ENCODE measurements around the gene MINDY4.

Gene MINDY4

GRCh38 chr7:30849565-30849964 lies 78.3 kb downstream of the MINDY4 start:
- Histone ChIP-seq H2BK5ac (ENCODE audit: low read length) (no peak overlapping the region), H3K27ac (ENCODE audit: low read depth, low read length) (no peak overlapping the region), H3K23ac (ENCODE audit: low read length) (no peak overlapping the region), H2AK5ac (ENCODE audit: low read length) (no peak overlapping the region), H2BK15ac (replicated peaks; ENCODE audit: low read depth) (no peak overlapping the region), H3K9ac (ENCODE audit: low read length) (no peak overlapping the region), H4K8ac (ENCODE audit: low read depth, low read length) (no peak overlapping the region), H3K4me1 (ENCODE audit: control insufficient read depth, low read depth, low read length) (peaks cover 2% of the 10 kb centered on the region), H3K4me2 (ENCODE audit: low read length) (no peak overlapping the region), H3K4ac (ENCODE audit: low read depth, low read length) (no peak overlapping the region), H3K79me1 (ENCODE audit: low read length) (no peaks in the 10 kb centered on the region), H2BK120ac (ENCODE audit: low read depth, low read length) (no peak overlapping the region), H3K18ac (ENCODE audit: low read length) (no peak overlapping the region), H4K5ac (ENCODE audit: low read length) (no peak overlapping the region), H3K79me2 (ENCODE audit: control insufficient read depth, insufficient read depth, low read length) (no peaks in the 10 kb centered on the region), H3K56ac (ENCODE audit: low read length) (no peak overlapping the region), H3K27me3 (ENCODE audit: insufficient read depth, low read length, poor library complexity) (no peaks in the 10 kb centered on the region), H3K4me3 (ENCODE audit: low read length) (no peak overlapping the region), H3K36me3 (ENCODE audit: control insufficient read depth, insufficient read depth, low read length) (no peaks in the 10 kb centered on the region)
- no peak for DNase-seq
- WGBS (ENCODE audit: extremely low coverage, insufficient coverage, low lambda C conversion rate), result no CpG with 5 or more reads among the region's 4 CpGs

DNA sequence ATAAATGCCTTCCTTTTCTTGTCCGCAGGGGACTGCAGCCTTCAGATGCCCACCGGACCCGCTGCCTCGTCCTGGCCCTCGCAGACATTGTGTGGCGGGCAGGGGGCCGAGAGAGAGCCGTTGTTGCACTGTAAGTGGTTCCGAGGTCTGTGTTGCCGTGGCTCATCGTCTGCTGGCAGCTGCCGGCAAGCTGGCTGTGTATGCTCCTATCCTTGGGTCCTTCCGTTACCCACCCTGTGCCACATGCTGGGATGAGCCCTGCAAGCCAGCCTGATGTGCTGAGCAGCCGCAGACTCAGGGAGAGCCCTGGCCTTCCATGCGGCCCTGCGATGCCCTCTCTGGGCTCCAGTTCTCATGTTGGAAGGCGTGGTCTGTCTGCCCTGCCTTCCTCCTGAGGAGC lies 79.2 kb downstream of the MINDY4 start:
- Histone ChIP-seq H2AK5ac (ENCODE audit: low read length) (no peak overlapping the region), H3K56ac (ENCODE audit: low read length) (no peak overlapping the region), H3K9ac (ENCODE audit: low read length) (no peak overlapping the region), H3K4me2 (ENCODE audit: low read length) (no peak overlapping the region), H3K18ac (ENCODE audit: low read length) (no peak overlapping the region), H3K36me3 (ENCODE audit: control insufficient read depth, insufficient read depth, low read length) (no peaks in the 10 kb centered on the region), H3K79me2 (ENCODE audit: control insufficient read depth, insufficient read depth, low read length) (no peaks in the 10 kb centered on the region), H2BK15ac (replicated peaks; ENCODE audit: low read depth) (no peak overlapping the region), H3K4me1 (ENCODE audit: control insufficient read depth, low read depth, low read length) (peaks cover 2% of the 10 kb centered on the region), H3K23ac (ENCODE audit: low read length) (no peak overlapping the region), H4K5ac (ENCODE audit: low read length) (no peak overlapping the region), H3K27ac (ENCODE audit: low read depth, low read length) (no peak overlapping the region), H3K4ac (ENCODE audit: low read depth, low read length) (no peak overlapping the region), H2BK120ac (ENCODE audit: low read depth, low read length) (no peak overlapping the region), H3K27me3 (ENCODE audit: insufficient read depth, low read length, poor library complexity) (no peaks in the 10 kb centered on the region), H2BK5ac (ENCODE audit: low read length) (no peak overlapping the region), H4K8ac (ENCODE audit: low read depth, low read length) (no peak overlapping the region), H3K4me3 (ENCODE audit: low read length) (no peak overlapping the region), H3K79me1 (ENCODE audit: low read length) (no peaks in the 10 kb centered on the region)
- WGBS (ENCODE audit: extremely low coverage, insufficient coverage, low lambda C conversion rate), result no CpG with 5 or more reads among the region's 17 CpGs
- DNase-seq, result no peak

GRCh38 chr7:30851651-30852307 lies 80.6 kb downstream of the MINDY4 start:
- Histone ChIP-seq H3K36me3 (ENCODE audit: control insufficient read depth, insufficient read depth, low read length) (no peaks in the 10 kb centered on the region), H3K18ac (ENCODE audit: low read length) (no peak overlapping the region), H3K4ac (ENCODE audit: low read depth, low read length) (no peak overlapping the region), H3K9ac (ENCODE audit: low read length) (no peak overlapping the region), H2BK120ac (ENCODE audit: low read depth, low read length) (no peak overlapping the region), H4K5ac (ENCODE audit: low read length) (no peak overlapping the region), H3K4me3 (ENCODE audit: low read length) (no peak overlapping the region), H3K4me1 (ENCODE audit: control insufficient read depth, low read depth, low read length) (peaks cover 2% of the 10 kb centered on the region), H3K79me2 (ENCODE audit: control insufficient read depth, insufficient read depth, low read length) (no peaks in the 10 kb centered on the region), H3K27me3 (ENCODE audit: insufficient read depth, low read length, poor library complexity) (no peaks in the 10 kb centered on the region), H3K79me1 (ENCODE audit: low read length) (no peaks in the 10 kb centered on the region), H3K56ac (ENCODE audit: low read length) (no peak overlapping the region), H4K8ac (ENCODE audit: low read depth, low read length) (no peak overlapping the region), H2AK5ac (ENCODE audit: low read length) (no peak overlapping the region), H3K23ac (ENCODE audit: low read length) (no peak overlapping the region), H2BK5ac (ENCODE audit: low read length) (no peak overlapping the region), H2BK15ac (replicated peaks; ENCODE audit: low read depth) (no peak overlapping the region), H3K27ac (ENCODE audit: low read depth, low read length) (no peak overlapping the region), H3K4me2 (ENCODE audit: low read length) (no peak overlapping the region)
- WGBS (ENCODE audit: extremely low coverage, insufficient coverage, low lambda C conversion rate), result no CpG with 5 or more reads among the region's 12 CpGs
- peak; percentile 19 for DNase-seq

- peak; percentile 57 for DNase-seq
- H3K56ac ChIP-seq (ENCODE audit: low read length), result peak overlapping the region; percentile 9
- H3K18ac ChIP-seq (ENCODE audit: low read length), result no peak overlapping the region
- no peaks in the 10 kb centered on the region for H3K79me1 ChIP-seq (ENCODE audit: low read length)
- no peak overlapping the region for H3K4ac ChIP-seq (ENCODE audit: low read depth, low read length)
- H4K8ac ChIP-seq (ENCODE audit: low read depth, low read length), result no peak overlapping the region
- H3K9ac ChIP-seq (ENCODE audit: low read length), result no peak overlapping the region
- no peak overlapping the region for H4K5ac ChIP-seq (ENCODE audit: low read length)
- H3K36me3 ChIP-seq (ENCODE audit: control insufficient read depth, insufficient read depth, low read length), result no peaks in the 10 kb centered on the region
- WGBS (ENCODE audit: extremely low coverage, insufficient coverage, low lambda C conversion rate), result no CpG with 5 or more reads among the region's 4 CpGs
- no peaks in the 10 kb centered on the region for H3K79me2 ChIP-seq (ENCODE audit: control insufficient read depth, insufficient read depth, low read length)
- peaks cover 2% of the 10 kb centered on the region for H3K4me1 ChIP-seq (ENCODE audit: control insufficient read depth, low read depth, low read length)
- H2BK5ac ChIP-seq (ENCODE audit: low read length), result no peak overlapping the region
- H3K27me3 ChIP-seq (ENCODE audit: insufficient read depth, low read length, poor library complexity), result no peaks in the 10 kb centered on the region
- no peak overlapping the region for H2BK15ac ChIP-seq (replicated peaks; ENCODE audit: low read depth)
- no peak overlapping the region for H3K4me3 ChIP-seq (ENCODE audit: low read length)
- no peak overlapping the region for H3K23ac ChIP-seq (ENCODE audit: low read length)
- no peak overlapping the region for H3K27ac ChIP-seq (ENCODE audit: low read depth, low read length)
- no peak overlapping the region for H3K4me2 ChIP-seq (ENCODE audit: low read length)
- H2BK120ac ChIP-seq (ENCODE audit: low read depth, low read length), result no peak overlapping the region
- no peak overlapping the region for H2AK5ac ChIP-seq (ENCODE audit: low read length)
These were observed 81.1 kb downstream of the MINDY4 start for GRCh38 chr7:30852308-30852684.

- Histone ChIP-seq H2BK15ac (replicated peaks; ENCODE audit: low read depth) (no peak overlapping the region), H4K5ac (ENCODE audit: low read length) (no peak overlapping the region), H2BK5ac (ENCODE audit: low read length) (no peak overlapping the region), H3K18ac (ENCODE audit: low read length) (no peak overlapping the region), H3K4me1 (ENCODE audit: control insufficient read depth, low read depth, low read length) (peaks cover 2% of the 10 kb centered on the region), H3K79me1 (ENCODE audit: low read length) (no peaks in the 10 kb centered on the region), H3K79me2 (ENCODE audit: control insufficient read depth, insufficient read depth, low read length) (no peaks in the 10 kb centered on the region), H3K36me3 (ENCODE audit: control insufficient read depth, insufficient read depth, low read length) (no peaks in the 10 kb centered on the region), H3K9ac (ENCODE audit: low read length) (no peak overlapping the region), H4K8ac (ENCODE audit: low read depth, low read length) (no peak overlapping the region), H2BK120ac (ENCODE audit: low read depth, low read length) (no peak overlapping the region), H3K4me2 (ENCODE audit: low read length) (no peak overlapping the region), H3K56ac (ENCODE audit: low read length) (peak overlapping the region; percentile 53), H3K4me3 (ENCODE audit: low read length) (no peak overlapping the region), H2AK5ac (ENCODE audit: low read length) (no peak overlapping the region), H3K4ac (ENCODE audit: low read depth, low read length) (no peak overlapping the region), H3K27ac (ENCODE audit: low read depth, low read length) (no peak overlapping the region), H3K27me3 (ENCODE audit: insufficient read depth, low read length, poor library complexity) (no peaks in the 10 kb centered on the region), H3K23ac (ENCODE audit: low read length) (no peak overlapping the region)
- DNase-seq, result no peak
- no CpG with 5 or more reads among the region's 11 CpGs for WGBS (ENCODE audit: extremely low coverage, insufficient coverage, low lambda C conversion rate)
These were observed 81.6 kb downstream of the MINDY4 start for GRCh38 chr7:30852744-30853288.

GRCh38 chr7:30853576-30853975 lies 82.4 kb downstream of the MINDY4 start:
- no CpG with 5 or more reads among the region's 3 CpGs for WGBS (ENCODE audit: extremely low coverage, insufficient coverage, low lambda C conversion rate)
- H3K23ac ChIP-seq (ENCODE audit: low read length), result no peak overlapping the region
- no peaks in the 10 kb centered on the region for H3K79me2 ChIP-seq (ENCODE audit: control insufficient read depth, insufficient read depth, low read length)

More at GRCh38 chr7:30853576-30853975, 82.4 kb downstream of the MINDY4 start:
- no peak overlapping the region for H2BK120ac ChIP-seq (ENCODE audit: low read depth, low read length)
- no peak overlapping the region for H3K4ac ChIP-seq (ENCODE audit: low read depth, low read length)
- no peaks in the 10 kb centered on the region for H3K36me3 ChIP-seq (ENCODE audit: control insufficient read depth, insufficient read depth, low read length)
- H3K4me1 ChIP-seq (ENCODE audit: control insufficient read depth, low read depth, low read length), result peaks cover 2% of the 10 kb centered on the region
- H3K9ac ChIP-seq (ENCODE audit: low read length), result no peak overlapping the region
- H3K27ac ChIP-seq (ENCODE audit: low read depth, low read length), result no peak overlapping the region
- no peak overlapping the region for H2BK5ac ChIP-seq (ENCODE audit: low read length)
- no peak overlapping the region for H3K18ac ChIP-seq (ENCODE audit: low read length)
- H2AK5ac ChIP-seq (ENCODE audit: low read length), result no peak overlapping the region
- no peaks in the 10 kb centered on the region for H3K27me3 ChIP-seq (ENCODE audit: insufficient read depth, low read length, poor library complexity)
- H2BK15ac ChIP-seq (replicated peaks; ENCODE audit: low read depth), result no peak overlapping the region
- no peak overlapping the region for H4K5ac ChIP-seq (ENCODE audit: low read length)
- no peak for DNase-seq
- H3K56ac ChIP-seq (ENCODE audit: low read length), result no peak overlapping the region
- H3K4me2 ChIP-seq (ENCODE audit: low read length), result no peak overlapping the region
- no peak overlapping the region for H3K4me3 ChIP-seq (ENCODE audit: low read length)
- H4K8ac ChIP-seq (ENCODE audit: low read depth, low read length), result no peak overlapping the region
- H3K79me1 ChIP-seq (ENCODE audit: low read length), result no peaks in the 10 kb centered on the region

Measured in mesendoderm (in vitro differentiated cells).